ENCODE data around the gene SIGLEC14.
A peak's percentile ranks its signal among the peaks of the same experiment; 100 is the strongest.

GRCh38 chr19:51660975-51661600 is 14.5 kb upstream of the SIGLEC14 start:
- TF ChIP-seq POLR2A (IDR thresholded peaks at IDR 0.05) (no peak), EP300 (IDR thresholded peaks at IDR 0.05) (no peak), CTCF (IDR thresholded peaks at IDR 0.05) (peak; percentile 25 to 39 (median 32))
